ENCODE measurements around the gene GPX4. TPM values are rescaled to one million over a fixed set of nuclear protein-coding genes. Genes with fewer than 3 reads are reported as not detected.

Gene GPX4
- total and polyA plus RNA-seq, 2 of the 13 experiments (the other 11 are each of a cell fraction or from before 2014, with no cell fraction given) = 535 to 613 TPM

GRCh38 chr19:1064661-1065605, 38.9 kb upstream of the GPX4 start:
- Histone ChIP-seq H3K4me3 (replicated peaks in 1 of 3; ENCODE audit: insufficient read depth in 1 of 3, low read depth in 2 of 3, low read length in 3 of 3) (peak overlapping the region in 2 of 3 experiments; percentile 33 to 78; a peak in 4 of 6 replicates), H3K79me2 (ENCODE audit: insufficient read depth, low read length) (no peaks in the 10 kb centered on the region), H3K4me1 (ENCODE audit: insufficient read depth, low read length) (peaks cover 37% of the 10 kb centered on the region), H3K4me2 (ENCODE audit: low read depth, low read length) (peak overlapping the region; percentile 86), H3K27ac (ENCODE audit: extremely low read length, insufficient read depth, low read length) (peak overlapping the region; percentile 6), H3K9me3 (ENCODE audit: low read length) (no peaks in the 10 kb centered on the region), H4K20me1 (ENCODE audit: insufficient read depth, low read length) (no peaks in the 10 kb centered on the region), H3K36me3 (replicated peaks in 1 of 2; ENCODE audit: control insufficient read depth in 1 of 2, insufficient read depth in 2 of 2, low read length in 2 of 2) (no peaks in the 10 kb centered on the region), H3K9ac (ENCODE audit: insufficient read depth, low read depth, low read length) (no peak overlapping the region), H2AFZ (ENCODE audit: low read length) (no peak overlapping the region), H3K27me3 (ENCODE audit: control insufficient read depth in 1 of 2, insufficient read depth in 2 of 2, low read length in 2 of 2) (no peaks in the 10 kb centered on the region)
- WGBS (ENCODE audit: low lambda C conversion rate) = 52% methylated on average over 43 of the region's 60 CpGs
- in situ Hi-C loops (cut with HindIII; ENCODE audit: extremely low pct_ligation_motif_present, low pct_unique_long_range_greater_than_20kb) (loop anchor here (5.0 kb wide), 1 partner anchor 37 kb away; the partner anchor contains the start of gene GPX4), intact Hi-C loops (cut with micrococcal nuclease; ENCODE audit: unreplicated experiment) (no loop called here)
- ChIA-PET POLR2A (interaction anchor here (0.6 to 2.7 kb wide), 10 partner anchors 11 to 43 kb away, joined by 3 to 10 read pairs (median 4); partner anchors contain the start of genes ABCA7 and RNU6-2), CTCF (ENCODE audit: low intra/inter-chr PET ratio, low total read pairs) (no interaction called here)
- FAIRE-seq (no peak), DNase-seq (ENCODE audit: low spot score) (no peak), ATAC-seq (peak; percentile 53)
- no TSS peak for BruUV-seq (replicated peaks)
- TF ChIP-seq ZNF879 (CRISPR knock-in tag; IDR thresholded peaks at IDR 0.05) (no peak), CREB3 (CRISPR knock-in tag; IDR thresholded peaks at IDR 0.05) (no peak), NR2C2 (CRISPR knock-in tag; IDR thresholded peaks at IDR 0.05; ENCODE audit: borderline replicate concordance) (no peak), FOXK2 (IDR thresholded peaks at IDR 0.05) (no peak), NFAT5 (CRISPR knock-in tag; IDR thresholded peaks at IDR 0.05) (no peak), ATM (IDR thresholded peaks at IDR 0.05; ENCODE audit: borderline replicate concordance) (no peak), RELA (CRISPR knock-in tag; IDR thresholded peaks at IDR 0.05) (no peak), ZNF883 (CRISPR knock-in tag; IDR thresholded peaks at IDR 0.05; ENCODE audit: not compliant biosample characterization) (peak; percentile 63), TOE1 (CRISPR knock-in tag; IDR thresholded peaks at IDR 0.05) (no peak), NRL (CRISPR knock-in tag; IDR thresholded peaks at IDR 0.05; ENCODE audit: borderline replicate concordance) (peak; percentile 68), PAF1 (CRISPR knock-in tag; IDR thresholded peaks at IDR 0.05) (no peak), ZSCAN22 (CRISPR knock-in tag; IDR thresholded peaks at IDR 0.05) (no peak), MYNN (CRISPR knock-in tag; IDR thresholded peaks at IDR 0.05; ENCODE audit: low read depth) (no peak), NFRKB (IDR thresholded peaks at IDR 0.05) (no peak), PRMT3 (CRISPR knock-in tag; IDR thresholded peaks at IDR 0.05; ENCODE audit: borderline replicate concordance, low read depth) (no peak), RFX1 (IDR thresholded peaks at IDR 0.05) (no peak), ARNT (IDR thresholded peaks at IDR 0.05) (no peak), U2AF1 (optimal IDR thresholded peaks at IDR 0.05; ENCODE audit: low read depth, low read length) (no peak), NFATC3 (CRISPR knock-in tag; IDR thresholded peaks at IDR 0.05) (no peak), STAT5B (CRISPR knock-in tag; IDR thresholded peaks at IDR 0.05) (no peak)
